CD14-positive monocyte (primary cell): ENCODE data around the gene CDC37L1. TPM values are rescaled to one million over a fixed set of nuclear protein-coding genes. Genes with fewer than 3 reads are reported as not detected.

Experiments used
- DNase-seq, 3 donors: peaks; one replicate each; pipeline ENCODE4 v3.0.0-alpha.2; 2011 to 2022
- H2AFZ ChIP-seq: 2 replicates; pipeline ENCODE4 v1.6.0; 2012; ENCODE audit warnings: mild to moderate bottlenecking, low read depth, low read length, inconsistent platforms; ENCODE audit not compliant: insufficient read depth, poor library complexity, severe bottlenecking
- H3K27ac ChIP-seq, 2 donors: 1 replicate in 1 of 2; 2 replicates in 1 of 2; pipeline ENCODE4 v1.5.1; 2012 to 2013; ENCODE audit warnings: low read length in 2 of 2, control low read depth in 1 of 2, inconsistent platforms in 1 of 2, low read depth in 1 of 2, mild to moderate bottlenecking in 1 of 2
- H3K27me3 ChIP-seq, 2 donors: one replicate each; pipeline versions ENCODE4 v1.6.0 to v1.6.1; 2011 to 2013; ENCODE audit warnings: low read length in 2 of 2; ENCODE audit not compliant: control insufficient read depth in 2 of 2, insufficient read depth in 2 of 2
- H3K36me3 ChIP-seq, 2 donors: replicated peaks in 1 of 2; 1 replicate in 1 of 2; 2 replicates in 1 of 2; pipeline versions ENCODE4 v1.5.1 to v1.6.1; 2012 to 2013; ENCODE audit warnings: low read length in 2 of 2, control low read depth in 1 of 2, inconsistent platforms in 1 of 2, mild to moderate bottlenecking in 1 of 2; ENCODE audit not compliant: insufficient read depth in 2 of 2, control insufficient read depth in 1 of 2
- H3K4me1 ChIP-seq, 2 donors: 1 replicate in 1 of 2; 2 replicates in 1 of 2; pipeline versions ENCODE4 v1.5.1 to v1.6.1; 2012 to 2013; ENCODE audit warnings: low read length in 2 of 2, control low read depth in 1 of 2, inconsistent platforms in 1 of 2, mild to moderate bottlenecking in 1 of 2, moderate library complexity in 1 of 2; ENCODE audit not compliant: insufficient read depth in 2 of 2, control insufficient read depth in 1 of 2
- H3K4me2 ChIP-seq: replicated peaks from 2 replicates; pipeline ENCODE3; 2012; ENCODE audit warnings: low read length, moderate library complexity, mild to moderate bottlenecking; ENCODE audit not compliant: poor library complexity, severe bottlenecking; ENCODE audit errors: extremely low read depth
- H3K4me3 ChIP-seq, 3 experiments: fragments of 200-600 bp in 1 of 3; sonication (generic) in 1 of 3; replicated peaks in 1 of 3; 1 replicate in 2 of 3; 2 replicates in 1 of 3; pipeline ENCODE4 v1.5.1; 2011 to 2013; ENCODE audit warnings: low read length in 3 of 3, mild to moderate bottlenecking in 3 of 3, control low read depth in 2 of 3, low read depth in 2 of 3, inconsistent platforms in 1 of 3, moderate library complexity in 1 of 3
- H3K79me2 ChIP-seq: 2 replicates; pipeline ENCODE4 v1.6.0; 2012; ENCODE audit warnings: mild to moderate bottlenecking, control low read depth, inconsistent platforms, low read length, moderate library complexity; ENCODE audit not compliant: insufficient read depth
- H3K9ac ChIP-seq: 2 replicates; pipeline ENCODE4 v1.6.0; 2017; ENCODE audit warnings: low read length, mild to moderate bottlenecking; ENCODE audit not compliant: insufficient read depth, poor library complexity, severe bottlenecking
- H3K9me3 ChIP-seq, 2 donors: replicated peaks in 1 of 2; 1 replicate in 1 of 2; 2 replicates in 1 of 2; pipeline versions ENCODE4 v1.5.1 to v1.6.1; 2012 to 2013; ENCODE audit warnings: low read length in 2 of 2, control low read depth in 1 of 2; ENCODE audit not compliant: control insufficient read depth in 1 of 2, insufficient read depth in 1 of 2
- H4K20me1 ChIP-seq: 2 replicates; pipeline ENCODE4 v1.6.0; 2012; ENCODE audit warnings: mild to moderate bottlenecking, low read length, control low read depth, moderate library complexity; ENCODE audit not compliant: insufficient read depth
- H3K27ac Mint-ChIP-seq, 7 donors: one replicate each; pipeline ENCODE4 v1.8.0; 2020; ENCODE audit warnings: mild to moderate bottlenecking in 7 of 7, mixed read lengths in 7 of 7, moderate library complexity in 6 of 7, inconsistent platforms in 2 of 7
- H3K27me3 Mint-ChIP-seq, 3 donors: one replicate each; pipeline ENCODE4 v1.8.0; 2021 to 2022; ENCODE audit warnings: low read depth in 3 of 3, mild to moderate bottlenecking in 3 of 3, mixed read lengths in 3 of 3, moderate library complexity in 3 of 3, inconsistent platforms in 1 of 3
- H3K36me3 Mint-ChIP-seq, 2 donors: one replicate each; pipeline ENCODE4 v1.8.0; 2020; ENCODE audit warnings: mixed read lengths in 2 of 2, inconsistent platforms in 1 of 2, mild to moderate bottlenecking in 1 of 2
- H3K4me1 Mint-ChIP-seq: one replicate; pipeline ENCODE4 v1.8.0; 2020; ENCODE audit warnings: mild to moderate bottlenecking, mixed read lengths
- H3K4me3 Mint-ChIP-seq, 2 donors: one replicate each; pipeline ENCODE4 v1.8.0; 2020; ENCODE audit warnings: mild to moderate bottlenecking in 2 of 2, mixed read lengths in 2 of 2, moderate library complexity in 1 of 2
- H3K9me3 Mint-ChIP-seq, 7 donors: one replicate each; pipeline ENCODE4 v1.8.0; 2020 to 2022; ENCODE audit warnings: mixed read lengths in 7 of 7, mild to moderate bottlenecking in 6 of 7, moderate library complexity in 6 of 7, inconsistent platforms in 2 of 7
- WGBS: methylation state at CpG from one replicate; pipeline ENCODE4 v1.1.5; 2013; ENCODE audit warnings: missing lambda C conversion rate; ENCODE audit not compliant: insufficient coverage; 5-methylcytosine and 5-hydroxymethylcytosine counted together
- intact Hi-C, 2 donors: fragments of 100-400 bp; cut with micrococcal nuclease; formaldehyde crosslinking; loops; one replicate each; pipeline versions ENCODE4 v1.15.0 to v1.15.1; 2023
- polyA plus RNA-seq, 3 donors: library from polyadenylated mRNA; depleted of rRNA in 1 of 3; unstranded in 2 of 3; stranded (reverse) in 1 of 3; fragments of 300-500 nt in 2 of 3; fragments of >200 nt in 1 of 3; fragmentation: Illumina TruSeq in 2 of 3; gene quantifications; 1 replicate in 2 of 3; 2 replicates in 1 of 3; pipeline ENCODE4 v1.2.3, GENCODE V29; 2012 to 2021
- TF ChIP-seq, protein P1 (sequence below): fragments of 200-600 bp; IDR thresholded peaks from one replicate; pipeline ENCODE4 v1.8.0; 2022; ENCODE audit warnings: antibody characterized with exemption, mild to moderate bottlenecking

The CDC37L1 gene
- polyA plus RNA-seq, 3 donors = 2.8 to 4.4 (median 2.8) TPM

DNA sequence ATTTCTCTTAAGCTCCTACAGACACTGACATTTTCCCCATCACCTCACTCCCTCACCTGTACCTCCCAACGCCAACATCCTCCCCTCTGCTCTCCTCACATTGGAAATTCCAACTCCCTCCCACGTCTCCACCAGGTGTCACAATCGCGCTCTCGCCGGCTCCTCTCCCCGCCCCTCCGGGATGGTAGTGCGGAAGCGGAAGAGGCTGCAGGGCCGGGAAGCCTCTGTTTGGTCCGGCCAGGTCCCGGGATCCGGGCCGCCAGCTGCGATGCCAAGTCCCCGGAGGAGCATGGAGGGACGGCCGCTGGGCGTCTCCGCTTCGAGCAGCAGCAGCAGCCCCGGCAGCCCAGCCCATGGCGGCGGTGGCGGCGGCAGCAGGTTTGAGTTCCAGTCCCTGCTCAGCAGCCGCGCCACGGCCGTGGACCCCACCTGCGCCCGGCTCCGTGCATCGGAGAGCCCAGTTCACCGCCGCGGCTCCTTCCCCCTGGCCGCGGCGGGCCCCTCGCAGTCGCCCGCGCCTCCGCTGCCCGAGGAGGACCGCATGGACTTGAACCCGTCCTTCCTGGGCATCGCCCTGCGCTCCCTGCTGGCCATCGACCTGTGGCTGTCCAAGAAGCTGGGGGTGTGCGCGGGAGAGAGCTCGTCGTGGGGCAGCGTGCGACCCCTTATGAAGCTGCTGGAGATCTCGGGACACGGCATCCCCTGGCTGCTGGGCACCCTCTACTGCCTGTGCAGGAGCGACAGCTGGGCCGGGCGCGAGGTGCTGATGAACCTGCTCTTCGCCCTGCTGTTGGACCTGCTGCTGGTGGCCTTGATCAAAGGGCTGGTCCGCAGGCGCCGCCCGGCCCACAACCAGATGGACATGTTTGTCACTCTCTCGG is 17.0 kb upstream of the CDC37L1 start, which contains the start of gene PLPP6:
Gene PLPP6, plus strand, starts transcription at position 187 of the 881 bp plus-strand sequence. Its CDS starts 82 bp downstream, at position 269.
- peak within 1 kb of the TSS; percentile 87 for H3K4me2 ChIP-seq
- peaks cover 33 to 43% of the 10 kb centered on the region in 2 donors for H3K4me1 ChIP-seq
- no peaks in the 10 kb centered on the region for H3K9me3 ChIP-seq
- Mint-ChIP-seq H3K9me3 (peaks cover 0 to 4% (median 0%) of the 10 kb centered on the region in 7 donors), H3K27me3 (peaks cover 35 to 41% (median 35%) of the 10 kb centered on the region in 3 donors), H3K4me1 (peaks cover 51% of the 10 kb centered on the region), H3K4me3 (peak within 1 kb of the TSS; percentile 88 to 95), H3K36me3 (no peaks in the 10 kb centered on the region), H3K27ac (peak within 1 kb of the TSS in 6 of 7 donors; percentile 18 to 87 (median 48))
- peak within 1 kb of the TSS; percentile 81 for H3K9ac ChIP-seq
- H4K20me1 ChIP-seq = no peaks in the 10 kb centered on the region
- H3K27ac ChIP-seq = peak within 1 kb of the TSS in 1 of 2 donors; percentile 76
- H3K4me3 ChIP-seq = peak within 1 kb of the TSS; percentile 60 to 84 (median 73)
- H3K36me3 ChIP-seq = no peaks in the 10 kb centered on the region
- 2% methylated on average over 70 of the region's 70 CpGs for WGBS
- peak within 1 kb of the TSS; percentile 97 for H2AFZ ChIP-seq
- intact Hi-C loops = no loop called here
- TF ChIP-seq, protein P1, sequence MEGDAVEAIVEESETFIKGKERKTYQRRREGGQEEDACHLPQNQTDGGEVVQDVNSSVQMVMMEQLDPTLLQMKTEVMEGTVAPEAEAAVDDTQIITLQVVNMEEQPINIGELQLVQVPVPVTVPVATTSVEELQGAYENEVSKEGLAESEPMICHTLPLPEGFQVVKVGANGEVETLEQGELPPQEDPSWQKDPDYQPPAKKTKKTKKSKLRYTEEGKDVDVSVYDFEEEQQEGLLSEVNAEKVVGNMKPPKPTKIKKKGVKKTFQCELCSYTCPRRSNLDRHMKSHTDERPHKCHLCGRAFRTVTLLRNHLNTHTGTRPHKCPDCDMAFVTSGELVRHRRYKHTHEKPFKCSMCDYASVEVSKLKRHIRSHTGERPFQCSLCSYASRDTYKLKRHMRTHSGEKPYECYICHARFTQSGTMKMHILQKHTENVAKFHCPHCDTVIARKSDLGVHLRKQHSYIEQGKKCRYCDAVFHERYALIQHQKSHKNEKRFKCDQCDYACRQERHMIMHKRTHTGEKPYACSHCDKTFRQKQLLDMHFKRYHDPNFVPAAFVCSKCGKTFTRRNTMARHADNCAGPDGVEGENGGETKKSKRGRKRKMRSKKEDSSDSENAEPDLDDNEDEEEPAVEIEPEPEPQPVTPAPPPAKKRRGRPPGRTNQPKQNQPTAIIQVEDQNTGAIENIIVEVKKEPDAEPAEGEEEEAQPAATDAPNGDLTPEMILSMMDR = peak; percentile 50
- peaks cover 5 to 7% of the 10 kb centered on the region in 2 donors for H3K27me3 ChIP-seq
- peak; percentile 59 to 85 (median 76) for DNase-seq
- peaks cover 11% of the 10 kb centered on the region for H3K79me2 ChIP-seq

GRCh38 chr9:4662989-4663792 is 16.2 kb upstream of the CDC37L1 start:
- Histone ChIP-seq H3K27ac (no peak overlapping the region), H3K9ac (peak overlapping the region; percentile 81), H3K27me3 (peaks cover 12 to 14% of the 10 kb centered on the region in 2 donors), H3K36me3 (no peaks in the 10 kb centered on the region), H3K4me3 (peak overlapping the region; percentile 60 to 84 (median 73)), H4K20me1 (no peaks in the 10 kb centered on the region), H3K9me3 (no peaks in the 10 kb centered on the region), H3K4me1 (peaks cover 33 to 43% of the 10 kb centered on the region in 2 donors), H3K79me2 (peaks cover 11% of the 10 kb centered on the region), H3K4me2 (peak overlapping the region; percentile 87), H2AFZ (peak overlapping the region; percentile 97)
- TF ChIP-seq, protein P1 = no peak
- Mint-ChIP-seq H3K9me3 (peaks cover 0 to 4% (median 0%) of the 10 kb centered on the region in 7 donors), H3K4me3 (peak overlapping the region; percentile 88 to 95), H3K27ac (peak overlapping the region in 4 of 7 donors; percentile 18 to 54 (median 40)), H3K36me3 (no peaks in the 10 kb centered on the region), H3K4me1 (peaks cover 51% of the 10 kb centered on the region), H3K27me3 (peaks cover 36 to 42% (median 39%) of the 10 kb centered on the region in 3 donors)
- 69% methylated on average over 11 of the region's 13 CpGs for WGBS
- intact Hi-C loops = no loop called here
- peak in 1 of 3 donors; percentile 16 for DNase-seq
